GM12864 (cell line): ENCODE data around the gene EFCAB11.

Source experiments
- DNase-seq: peaks from one replicate; pipeline ENCODE4 v3.0.0-alpha.2; 2011; ENCODE audit warnings: low read depth
- H3K4me3 ChIP-seq: 2 replicates; pipeline ENCODE4 v1.5.1; 2011; ENCODE audit warnings: mild to moderate bottlenecking, low read depth, low read length, control low read depth
- TF ChIP-seq, protein P1 (sequence below): IDR thresholded peaks from 2 replicates; pipeline ENCODE4 v1.5.1; 2011; ENCODE audit warnings: low read depth, mild to moderate bottlenecking, moderate library complexity, low read length, control low read depth, inconsistent platforms; ENCODE audit errors: missing control alignments

Gene EFCAB11

GRCh38 chr14:89957376-89957775 is 2.8 kb upstream of the EFCAB11 start:
- TF ChIP-seq, protein P1, sequence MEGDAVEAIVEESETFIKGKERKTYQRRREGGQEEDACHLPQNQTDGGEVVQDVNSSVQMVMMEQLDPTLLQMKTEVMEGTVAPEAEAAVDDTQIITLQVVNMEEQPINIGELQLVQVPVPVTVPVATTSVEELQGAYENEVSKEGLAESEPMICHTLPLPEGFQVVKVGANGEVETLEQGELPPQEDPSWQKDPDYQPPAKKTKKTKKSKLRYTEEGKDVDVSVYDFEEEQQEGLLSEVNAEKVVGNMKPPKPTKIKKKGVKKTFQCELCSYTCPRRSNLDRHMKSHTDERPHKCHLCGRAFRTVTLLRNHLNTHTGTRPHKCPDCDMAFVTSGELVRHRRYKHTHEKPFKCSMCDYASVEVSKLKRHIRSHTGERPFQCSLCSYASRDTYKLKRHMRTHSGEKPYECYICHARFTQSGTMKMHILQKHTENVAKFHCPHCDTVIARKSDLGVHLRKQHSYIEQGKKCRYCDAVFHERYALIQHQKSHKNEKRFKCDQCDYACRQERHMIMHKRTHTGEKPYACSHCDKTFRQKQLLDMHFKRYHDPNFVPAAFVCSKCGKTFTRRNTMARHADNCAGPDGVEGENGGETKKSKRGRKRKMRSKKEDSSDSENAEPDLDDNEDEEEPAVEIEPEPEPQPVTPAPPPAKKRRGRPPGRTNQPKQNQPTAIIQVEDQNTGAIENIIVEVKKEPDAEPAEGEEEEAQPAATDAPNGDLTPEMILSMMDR = no peak
- no peak for DNase-seq
- peak overlapping the region; percentile 85; the same call in 1 of the 2 replicates for H3K4me3 ChIP-seq

GRCh38 chr14:89956661-89957009 is 2.1 kb upstream of the EFCAB11 start:
- H3K4me3 ChIP-seq = peak overlapping the region; percentile 85
- TF ChIP-seq, protein P1 = no peak
- no peak for DNase-seq

DNA sequence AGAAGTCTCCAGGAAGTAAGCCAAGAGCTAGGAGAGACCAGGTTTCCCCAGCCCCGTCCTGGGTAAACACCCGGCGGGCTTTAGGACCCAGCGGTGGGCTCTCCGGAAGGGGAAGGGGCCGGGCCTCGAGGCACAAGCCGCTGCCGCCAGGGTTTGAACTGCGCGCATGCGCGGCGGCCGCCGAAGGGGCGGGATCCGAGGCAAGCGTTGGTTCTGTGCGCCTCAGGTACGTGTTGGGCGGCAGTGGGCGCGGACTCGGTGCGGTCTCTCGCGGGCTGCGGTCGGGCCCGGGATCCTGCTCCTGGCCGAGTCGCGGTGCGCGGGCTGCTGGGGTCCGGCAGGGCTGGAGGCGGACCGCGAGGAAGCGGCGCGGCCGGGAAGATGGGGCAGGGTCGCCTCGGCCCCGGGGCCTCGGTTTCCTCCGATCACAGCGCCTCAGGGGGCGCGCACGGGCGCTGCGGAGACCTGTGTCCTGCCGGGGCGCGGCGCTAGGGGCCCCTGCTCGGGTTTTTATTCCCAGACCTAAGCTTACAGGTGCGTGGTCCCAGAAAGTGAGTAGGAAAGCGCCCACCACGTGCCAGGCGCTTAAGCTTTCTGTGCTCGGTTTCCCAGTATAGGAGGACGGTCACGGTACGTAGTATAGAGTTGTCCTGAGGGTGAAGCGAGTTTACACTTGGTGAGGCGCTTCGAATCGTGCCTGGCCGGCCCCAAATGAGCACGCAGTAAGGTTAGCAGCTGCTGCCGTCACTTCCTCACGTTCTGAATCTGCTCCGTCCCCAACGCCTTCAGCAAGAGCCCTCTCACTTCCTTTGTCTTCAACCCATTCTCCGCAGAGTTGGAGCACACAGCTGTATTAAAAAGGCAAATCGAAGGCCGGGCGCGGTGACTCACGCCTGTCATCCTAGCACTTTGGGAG is 1.5 kb upstream of the EFCAB11 start, which contains the start of gene TDP1:
Gene TDP1, plus strand, starts transcription at position 183 of the 916 bp plus-strand sequence. CDS start 7,188 bp downstream, outside the sequence.
- DNase-seq = peak; percentile 85
- H3K4me3 ChIP-seq = peak within 1 kb of the TSS; percentile 85
- TF ChIP-seq, protein P1 = peak; percentile 18

- no peak for DNase-seq
- peak overlapping the region; percentile 85 for H3K4me3 ChIP-seq
- TF ChIP-seq, protein P1 = no peak
Observed at GRCh38 chr14:89955022-89955744, 653 bp upstream of the EFCAB11 start.

DNA sequence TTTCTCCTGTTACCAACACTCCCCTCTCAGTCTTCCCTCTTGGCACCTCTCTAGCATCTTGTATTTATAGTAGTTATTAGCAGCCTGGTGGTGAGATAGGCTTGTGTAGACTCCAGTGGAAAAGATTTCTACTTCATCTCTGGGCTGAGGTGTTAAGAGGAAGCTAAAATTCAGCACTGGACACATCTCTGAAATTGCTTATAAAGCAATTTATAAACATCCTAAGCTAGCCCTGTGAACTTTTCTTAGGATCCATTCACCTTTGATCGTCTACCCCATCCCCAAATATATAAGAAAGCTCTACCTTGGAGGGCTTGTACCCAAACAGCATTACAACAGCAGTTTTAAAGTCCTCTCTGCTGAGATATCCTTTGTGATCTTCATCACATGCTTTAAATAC is 928 bp downstream of the EFCAB11 start:
- peak overlapping the region; percentile 85; the same call in 1 of the 2 replicates for H3K4me3 ChIP-seq
- no peak for DNase-seq
- TF ChIP-seq, protein P1 = no peak

GRCh38 chr14:89952576-89952975 is 2.0 kb downstream of the EFCAB11 start:
- no peak for DNase-seq
- H3K4me3 ChIP-seq = no peak overlapping the region
- TF ChIP-seq, protein P1 = no peak
